GM10248 (cell line): ENCODE measurements around the gene TSPYL1.

Experiments
- CTCF ChIA-PET: fragments of 300-600 bp; sonication (Branson Sonifier 250); formaldehyde crosslinking; extraction: SDS; loops from one replicate; lab custom pipeline; 2021; ENCODE audit warnings: antibody characterized with exemption; lab: Yijun Ruan, JAX
- POLR2A ChIA-PET: fragments of 350-650 bp; sonication (Branson Sonifier 250); formaldehyde crosslinking; extraction: SDS; loops from one replicate; lab custom pipeline; 2020; ENCODE audit warnings: antibody characterized with exemption; lab: Yijun Ruan, JAX
- DNase-seq: peaks from one replicate; pipeline ENCODE4 v3.0.0; 2012; ENCODE audit errors: extremely low spot score
- TF ChIP-seq, protein P1 (sequence below): IDR thresholded peaks from 2 replicates; pipeline ENCODE4 v1.5.1; 2012; ENCODE audit warnings: mild to moderate bottlenecking, low read depth; ENCODE audit errors: extremely low read depth, missing control alignments, control extremely low read depth

TSPYL1 gene

GRCh38 chr6:116300566-116300965 lies 20.8 kb upstream of the TSPYL1 start:
- ChIA-PET POLR2A (no interaction called here), CTCF (interaction anchor here (2.9 kb wide), 1 partner anchor 13 kb away, joined by 7 read pairs; no protein-coding TSS in a partner anchor)
- no peak for DNase-seq
- TF ChIP-seq, protein P1, sequence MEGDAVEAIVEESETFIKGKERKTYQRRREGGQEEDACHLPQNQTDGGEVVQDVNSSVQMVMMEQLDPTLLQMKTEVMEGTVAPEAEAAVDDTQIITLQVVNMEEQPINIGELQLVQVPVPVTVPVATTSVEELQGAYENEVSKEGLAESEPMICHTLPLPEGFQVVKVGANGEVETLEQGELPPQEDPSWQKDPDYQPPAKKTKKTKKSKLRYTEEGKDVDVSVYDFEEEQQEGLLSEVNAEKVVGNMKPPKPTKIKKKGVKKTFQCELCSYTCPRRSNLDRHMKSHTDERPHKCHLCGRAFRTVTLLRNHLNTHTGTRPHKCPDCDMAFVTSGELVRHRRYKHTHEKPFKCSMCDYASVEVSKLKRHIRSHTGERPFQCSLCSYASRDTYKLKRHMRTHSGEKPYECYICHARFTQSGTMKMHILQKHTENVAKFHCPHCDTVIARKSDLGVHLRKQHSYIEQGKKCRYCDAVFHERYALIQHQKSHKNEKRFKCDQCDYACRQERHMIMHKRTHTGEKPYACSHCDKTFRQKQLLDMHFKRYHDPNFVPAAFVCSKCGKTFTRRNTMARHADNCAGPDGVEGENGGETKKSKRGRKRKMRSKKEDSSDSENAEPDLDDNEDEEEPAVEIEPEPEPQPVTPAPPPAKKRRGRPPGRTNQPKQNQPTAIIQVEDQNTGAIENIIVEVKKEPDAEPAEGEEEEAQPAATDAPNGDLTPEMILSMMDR, result no peak

DNA sequence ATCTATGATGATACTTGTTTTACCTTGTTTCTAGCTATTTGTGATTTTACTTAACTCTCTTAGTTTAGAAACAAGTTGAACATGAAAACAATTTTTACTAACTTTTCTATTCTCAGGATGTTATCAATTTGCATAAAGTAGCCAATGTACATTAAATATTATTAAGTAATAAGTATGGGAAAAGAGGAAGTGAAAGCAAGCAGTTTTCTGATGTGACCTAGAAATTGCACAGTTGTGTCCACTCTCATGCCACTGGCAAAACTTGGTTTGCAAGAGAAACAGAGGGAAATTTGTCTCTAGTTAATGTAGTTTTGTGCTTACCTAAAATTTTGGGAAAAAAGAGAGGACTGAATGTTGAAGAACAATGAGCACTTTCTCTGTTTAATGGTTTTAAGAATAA lies 19.2 kb upstream of the TSPYL1 start:
- ChIA-PET POLR2A (no interaction called here), CTCF (interaction anchor here (1.1 to 1.2 kb wide), 2 partner anchors 11 to 26 kb away, joined by 3 to 5 read pairs; no protein-coding TSS in a partner anchor)
- TF ChIP-seq, protein P1, result no peak
- no peak for DNase-seq

GRCh38 chr6:116298273-116298672 lies 18.5 kb upstream of the TSPYL1 start:
- POLR2A ChIA-PET, result no interaction called here
- TF ChIP-seq, protein P1, result no peak
- no peak for DNase-seq
- CTCF ChIA-PET, result interaction anchor here (1.1 to 1.2 kb wide), 2 partner anchors 10 to 25 kb away, joined by 3 to 5 read pairs; no protein-coding TSS in a partner anchor

GRCh38 chr6:116292553-116292952 lies 12.8 kb upstream of the TSPYL1 start:
- ChIA-PET POLR2A (no interaction called here), CTCF (interaction anchor here (1.2 to 2.9 kb wide), 7 partner anchors 14 to 241 kb away, joined by 3 to 16 read pairs (median 4); no protein-coding TSS in a partner anchor)
- TF ChIP-seq, protein P1, result no peak
- no peak for DNase-seq

DNA sequence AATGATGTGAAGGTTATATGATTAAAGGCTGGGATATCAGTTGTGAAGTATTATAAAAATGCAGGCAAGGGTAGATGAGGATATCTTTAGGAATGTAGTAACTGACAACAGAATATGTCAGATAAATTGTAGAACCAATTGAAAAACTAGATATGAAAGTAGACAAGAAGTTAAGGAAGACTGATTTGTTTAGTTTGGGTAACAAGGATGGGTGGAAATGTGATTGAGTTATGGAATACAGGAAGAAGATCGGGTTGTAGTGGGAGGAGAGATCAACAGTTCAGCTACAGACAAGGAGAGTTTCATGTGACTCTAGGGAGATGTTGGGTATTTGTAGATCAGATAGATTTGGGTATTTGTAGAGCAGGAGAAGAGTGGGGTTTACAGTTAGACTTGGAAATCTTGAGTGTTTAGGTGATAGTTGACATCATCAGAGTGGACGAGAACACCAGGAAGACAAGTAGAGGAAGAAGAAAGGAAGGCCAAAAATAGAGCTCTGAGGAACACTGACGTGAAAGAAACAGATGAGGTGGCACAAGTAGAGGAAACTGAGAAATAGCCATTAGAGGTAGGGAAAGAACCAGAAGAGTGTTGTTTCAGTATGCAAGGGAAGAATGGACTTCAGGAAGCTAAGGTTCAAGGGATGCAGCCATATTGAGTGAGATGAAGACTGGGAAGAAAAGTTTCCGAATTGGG lies 12.1 kb upstream of the TSPYL1 start:
- no peak for DNase-seq
- CTCF ChIA-PET, result interaction anchor here (0.8 to 2.9 kb wide), 7 partner anchors 12 to 242 kb away, joined by 3 to 16 read pairs (median 5); partner anchors contain the start of gene TSPYL1
- TF ChIP-seq, protein P1, result no peak
- POLR2A ChIA-PET, result no interaction called here

- DNase-seq, result no peak
- ChIA-PET POLR2A (no interaction called here), CTCF (interaction anchor here (1.2 to 5.1 kb wide), 5 partner anchors 11 to 270 kb away, joined by 3 to 62 read pairs (median 5); partner anchors contain the start of gene TSPYL1)
- TF ChIP-seq, protein P1, result no peak
Observed at GRCh38 chr6:116290799-116291198, 11.1 kb upstream of the TSPYL1 start.
